Measurements from ENCODE around the gene LMF1.
"Not testable (repeated sequence)": the region's sequence is repeated elsewhere in the genome, so short reads cannot be mapped to it uniquely, and the experiment has no call there.

Gene LMF1

GRCh38 chr16:968620-969019 is 2.2 kb downstream of the LMF1 start:
- DNase-seq, result no peak

DNA sequence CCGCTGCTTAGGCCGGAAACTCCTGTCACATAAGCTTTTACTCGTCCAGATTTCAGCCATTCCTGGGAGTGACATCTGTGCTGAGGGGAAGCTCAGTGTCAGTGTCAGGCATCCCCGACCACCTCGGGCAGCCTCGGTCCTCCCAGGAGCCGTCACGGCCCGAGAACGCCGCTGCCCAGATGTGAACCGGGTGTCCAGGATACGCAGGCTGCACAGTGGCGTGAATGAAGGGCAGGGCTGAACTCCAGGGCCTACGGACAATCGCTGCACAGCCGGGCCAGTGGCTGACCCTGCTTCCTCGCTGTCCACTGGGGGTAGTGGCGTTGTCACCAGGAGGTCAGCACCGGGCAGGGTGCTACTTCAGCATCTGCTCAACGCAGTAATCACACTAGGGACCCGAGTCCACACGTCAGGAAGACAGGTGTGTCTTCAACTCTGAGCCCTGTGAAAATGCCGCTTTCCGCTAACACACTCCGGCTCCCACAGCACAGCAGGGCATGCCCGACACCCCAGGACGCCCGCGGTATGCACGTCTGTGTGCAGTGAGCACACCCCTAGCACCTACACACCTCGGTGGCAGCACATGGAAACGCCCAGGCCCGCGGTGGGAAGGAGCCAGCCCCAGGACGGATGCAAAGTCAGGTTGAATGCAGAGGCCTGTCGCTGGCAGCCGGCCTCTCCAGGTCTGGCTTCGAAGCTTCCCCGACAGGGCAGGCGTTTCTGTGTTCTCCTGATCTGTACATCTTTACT is 3.1 kb downstream of the LMF1 start:
- DNase-seq, result no peak

GRCh38 chr16:967077-967541 is 3.7 kb downstream of the LMF1 start:
- DNase-seq, result no peak

DNA sequence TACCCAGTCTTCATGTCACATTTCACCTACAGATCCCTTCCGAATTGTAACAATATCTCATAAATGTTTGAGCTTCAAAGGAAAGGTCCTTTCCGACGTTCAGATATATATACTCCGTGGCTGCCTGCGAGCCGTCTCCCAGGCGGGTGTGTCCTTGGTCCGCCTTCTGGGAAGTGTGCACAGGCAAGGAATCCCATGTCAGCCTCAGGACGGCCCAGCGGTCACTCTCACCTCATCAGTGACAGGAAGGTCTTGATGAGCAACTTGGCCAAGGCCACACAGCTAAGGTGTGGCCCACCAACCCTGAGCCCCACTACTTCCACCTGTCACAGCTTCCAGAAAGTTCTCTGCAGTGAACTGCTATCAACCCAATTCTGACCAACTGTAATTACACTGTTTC is 4.3 kb downstream of the LMF1 start:
- no peak for DNase-seq

- DNase-seq, result no peak
These were observed 4.7 kb downstream of the LMF1 start for GRCh38 chr16:966035-966434.

DNA sequence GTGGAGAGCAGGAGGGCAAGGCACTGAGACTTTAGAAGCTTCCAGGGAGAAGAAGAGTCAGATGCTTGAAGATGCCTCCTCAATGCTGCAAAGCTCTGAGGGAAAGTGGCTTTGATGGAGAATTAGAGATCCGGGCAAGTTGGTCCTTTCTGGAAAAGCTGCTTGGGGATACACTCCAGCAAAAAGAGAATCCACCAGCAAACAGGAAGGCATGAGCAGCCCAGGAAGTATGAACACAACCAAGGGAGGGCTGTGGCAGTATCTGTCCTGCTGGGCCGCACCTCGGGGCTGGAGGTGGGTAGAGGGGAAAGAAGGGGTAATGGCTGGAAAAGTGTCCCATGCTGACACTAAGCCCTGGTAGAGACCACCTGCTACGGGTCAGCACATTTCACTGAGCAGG is 5.3 kb downstream of the LMF1 start:
- DNase-seq, result no peak

DNA sequence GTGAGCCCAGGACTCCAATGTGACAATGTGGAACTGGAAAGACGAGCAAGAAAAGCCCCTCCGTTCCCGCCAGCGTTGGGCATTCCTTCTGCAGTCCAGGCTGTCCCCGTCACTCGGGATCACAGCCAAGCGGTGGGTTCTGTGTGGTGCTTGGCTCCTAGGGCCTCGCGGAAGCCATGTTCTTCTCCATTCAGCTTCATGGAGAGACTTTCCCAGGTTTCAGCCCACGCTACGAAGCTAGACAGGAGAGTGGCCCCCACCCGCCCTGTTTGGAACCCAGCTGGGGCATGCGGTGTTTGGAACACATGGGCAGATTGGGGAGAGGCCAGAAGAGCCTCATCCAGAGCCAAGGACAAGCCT is 5.8 kb downstream of the LMF1 start:
- no peak for DNase-seq

GRCh38 chr16:964356-965035 is 6.3 kb downstream of the LMF1 start:
- peak; percentile 60 to 80 for DNase-seq

DNA sequence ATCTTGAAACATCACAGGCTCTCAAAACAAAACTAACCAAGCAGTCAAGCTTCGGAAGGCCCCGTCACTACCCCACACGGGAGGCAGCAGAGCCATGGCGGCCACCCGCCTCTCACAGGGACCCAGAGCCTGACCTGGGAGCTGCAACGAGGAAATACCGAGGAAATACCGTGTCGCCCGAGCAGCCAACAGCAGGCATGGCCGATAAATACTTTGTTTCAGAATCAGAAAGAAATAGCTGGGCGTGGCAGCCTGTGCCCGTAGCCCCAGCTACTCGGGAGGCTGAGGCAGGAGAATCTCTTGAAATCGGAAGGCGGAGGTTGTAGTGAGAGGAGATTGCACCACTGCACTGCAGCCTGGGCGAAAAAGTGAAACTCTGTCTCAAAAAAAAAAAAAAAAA is 6.9 kb downstream of the LMF1 start:
- peak in 1 of 2 donors; percentile 10 for DNase-seq

- DNase-seq, result no peak
These were observed 7.6 kb downstream of the LMF1 start for GRCh38 chr16:962901-963814.

DNA sequence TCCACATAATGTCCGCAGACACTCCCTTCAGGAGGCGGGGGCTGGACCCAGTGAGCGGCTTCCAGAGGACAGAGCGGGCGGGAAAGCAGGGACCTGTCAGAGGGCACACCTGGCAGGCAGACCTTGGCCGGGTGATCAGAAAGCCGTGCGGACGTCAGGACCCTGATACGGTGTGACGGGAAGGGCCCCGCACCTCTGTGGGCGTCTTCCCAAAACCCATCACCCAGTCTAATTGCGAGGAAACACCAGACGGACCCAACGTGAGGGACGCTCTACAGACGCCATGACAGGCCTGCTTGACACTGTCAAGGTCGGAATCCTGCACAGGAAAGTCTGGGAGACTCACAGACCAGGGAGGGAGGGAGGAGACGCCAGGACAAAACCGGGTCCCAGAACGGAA is 8.4 kb downstream of the LMF1 start:
- no peak for DNase-seq

DNA sequence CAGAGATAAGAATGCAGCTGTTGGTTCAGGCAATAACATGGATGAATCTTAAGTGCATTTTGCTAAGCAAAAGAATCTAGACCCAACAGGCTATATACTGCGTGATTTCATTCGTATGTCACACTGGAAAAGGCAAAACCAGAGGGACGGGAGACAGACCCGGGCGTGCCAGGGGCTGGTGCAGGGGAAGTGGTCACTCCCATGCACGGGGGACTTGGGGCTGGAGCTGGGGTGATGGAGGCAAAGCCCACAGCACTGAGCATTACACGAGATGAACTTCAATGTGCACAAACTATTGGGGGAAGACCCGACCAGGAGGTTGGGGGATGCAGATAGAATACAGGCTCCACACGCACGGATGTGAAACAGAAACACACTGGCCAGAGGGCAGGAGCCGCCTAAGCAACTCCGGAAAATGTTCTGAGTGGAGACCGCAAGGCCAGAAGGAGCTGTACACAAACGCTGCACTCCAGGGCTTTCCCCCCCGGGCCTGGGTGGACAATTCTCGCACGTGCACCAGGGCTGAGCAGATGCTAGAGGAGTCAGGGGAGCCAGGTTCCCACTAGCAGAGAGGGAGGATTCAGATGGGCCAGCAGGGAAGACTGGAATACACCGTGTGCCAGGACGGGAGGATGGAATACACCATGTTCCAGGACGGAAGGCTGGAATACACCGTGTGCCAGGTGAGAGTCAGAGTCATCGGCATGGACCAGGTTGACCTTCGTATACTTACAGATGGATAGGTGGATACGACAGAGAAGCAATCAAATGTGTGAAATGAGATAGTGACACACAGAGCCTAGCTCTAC is 11.3 kb downstream of the LMF1 start:
- DNase-seq, result no peak

GRCh38 chr16:955766-956165 is 15.0 kb downstream of the LMF1 start:
- not testable (repeated sequence) for DNase-seq

- not testable (repeated sequence) for DNase-seq
These were observed 17.0 kb downstream of the LMF1 start for GRCh38 chr16:953818-954217.

DNA sequence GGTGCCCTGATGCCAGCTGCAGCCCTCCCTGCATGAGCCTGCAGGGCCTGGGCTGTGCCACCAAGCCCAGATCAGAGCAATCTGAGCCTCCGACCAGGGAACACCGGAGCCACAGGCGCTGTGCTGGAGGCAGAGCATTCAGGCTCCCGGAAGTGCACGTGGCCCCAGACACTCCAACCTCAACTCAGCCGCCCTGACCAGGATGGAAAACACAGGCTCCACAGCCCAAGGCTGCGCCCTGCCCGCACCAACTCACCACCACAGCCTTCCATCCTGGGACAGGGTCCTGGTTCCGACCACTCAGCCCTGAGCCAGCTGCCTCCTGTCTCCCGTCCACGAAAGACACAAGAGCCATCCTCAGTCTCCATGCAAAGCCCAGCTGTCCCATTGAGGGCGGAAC is 18.5 kb downstream of the LMF1 start:
- DNase-seq, result no peak

GRCh38 chr16:951660-952301 is 19.0 kb downstream of the LMF1 start:
- DNase-seq, result no peak

DNA sequence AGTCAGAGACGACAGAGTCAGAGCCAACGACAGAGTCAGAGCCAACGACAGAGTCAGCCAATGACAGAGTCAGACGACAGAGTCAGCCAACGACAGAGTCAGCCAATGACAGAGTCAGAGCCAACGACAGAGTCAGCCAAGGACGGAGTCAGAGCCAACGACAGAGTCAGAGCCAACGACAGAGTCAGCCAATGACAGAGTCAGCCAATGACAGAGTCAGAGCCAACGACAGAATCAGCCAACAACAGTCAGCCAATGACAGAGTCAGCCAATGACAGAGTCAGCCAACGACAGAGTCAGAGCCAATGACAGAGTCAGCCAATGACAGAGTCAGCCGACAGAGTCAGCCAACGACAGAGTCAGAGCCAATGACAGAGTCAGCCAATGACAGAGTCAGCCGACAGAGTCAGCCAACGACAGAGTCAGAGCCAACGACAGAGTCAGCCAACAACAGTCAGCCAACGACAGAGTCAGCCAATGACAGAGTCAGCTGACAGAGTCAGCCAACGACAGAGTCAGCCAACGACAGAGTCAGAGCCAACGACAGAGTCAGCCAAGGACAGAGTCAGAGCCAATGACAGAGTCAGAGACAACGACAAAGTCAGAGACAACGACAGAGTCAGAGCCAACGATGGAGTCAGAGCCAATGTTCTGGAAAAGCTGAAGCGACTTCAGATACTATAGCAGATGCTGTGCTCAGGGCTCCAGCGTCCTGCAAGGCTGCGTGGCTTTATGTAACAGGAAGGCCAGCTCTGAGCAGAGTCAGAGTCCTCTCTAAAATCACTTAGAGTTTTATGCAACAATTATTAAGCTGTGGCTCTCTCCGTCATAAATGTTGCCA is 19.8 kb downstream of the LMF1 start:
- not testable (repeated sequence) for DNase-seq

DNA sequence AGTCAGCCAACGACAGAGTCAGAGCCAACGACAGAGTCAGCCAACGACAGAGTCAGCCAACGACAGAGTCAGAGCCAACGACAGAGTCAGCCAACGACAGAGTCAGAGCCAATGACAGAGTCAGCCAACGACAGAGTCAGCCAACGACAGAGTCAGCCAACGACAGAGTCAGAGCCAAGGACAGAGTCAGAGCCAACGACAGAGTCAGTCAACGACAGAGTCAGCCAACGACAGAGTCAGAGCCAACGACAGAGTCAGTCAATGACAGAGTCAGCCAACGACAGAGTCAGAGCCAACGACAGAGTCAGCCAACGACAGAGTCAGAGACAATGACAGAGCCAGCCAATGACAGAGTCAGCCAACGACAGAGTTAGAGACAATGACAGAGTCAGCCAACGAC is 22.0 kb downstream of the LMF1 start:
- DNase-seq, result not testable (repeated sequence)

DNA sequence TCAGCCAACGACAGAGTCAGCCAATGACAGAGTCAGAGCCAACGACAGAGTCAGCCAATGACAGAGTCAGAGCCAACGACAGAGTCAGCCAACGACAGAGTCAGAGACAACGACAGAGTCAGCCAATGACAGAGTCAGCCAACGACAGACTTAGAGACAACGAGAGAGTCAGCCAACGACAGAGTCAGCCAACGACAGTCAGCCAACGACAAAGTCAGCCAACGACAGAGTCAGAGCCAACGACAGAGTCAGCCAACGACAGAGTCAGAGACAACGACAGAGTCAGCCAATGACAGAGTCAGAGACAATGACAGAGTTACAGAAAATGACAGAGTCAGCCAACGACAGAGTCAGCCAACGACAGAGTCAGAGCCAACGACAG is 22.9 kb downstream of the LMF1 start:
- DNase-seq, result not testable (repeated sequence)

DNA sequence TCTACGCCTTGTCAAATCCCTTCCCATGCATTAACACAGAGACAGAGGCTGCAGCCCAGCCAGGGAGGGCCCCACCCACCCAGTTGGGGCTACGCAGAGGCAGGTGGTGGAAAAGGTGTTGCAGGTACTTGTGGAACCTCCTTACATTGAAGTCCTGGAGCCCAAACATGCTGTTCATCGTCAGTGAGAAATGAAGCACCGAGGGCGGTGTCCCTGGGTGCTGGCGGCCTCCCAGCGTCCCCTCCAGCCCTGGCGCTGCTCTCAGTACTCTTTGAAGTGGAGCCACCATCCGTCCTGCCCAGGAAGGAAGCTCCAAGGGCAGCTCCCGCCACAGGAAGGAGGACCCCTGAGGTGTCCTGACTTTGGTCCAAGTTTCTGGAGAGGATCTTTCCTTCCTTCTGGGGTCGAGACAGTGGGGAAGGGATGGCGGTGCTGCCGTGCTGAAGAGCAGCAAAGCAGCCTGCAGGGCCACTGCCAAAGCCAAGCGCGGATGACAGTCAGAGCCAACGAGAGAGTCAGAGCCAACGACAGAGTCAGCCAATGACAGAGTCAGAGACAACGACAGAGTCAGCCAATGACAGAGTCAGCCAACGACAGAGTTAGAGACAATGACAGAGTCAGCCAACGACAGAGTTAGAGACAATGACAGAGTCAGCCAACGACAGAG is 23.4 kb downstream of the LMF1 start:
- DNase-seq, result no peak

DNA sequence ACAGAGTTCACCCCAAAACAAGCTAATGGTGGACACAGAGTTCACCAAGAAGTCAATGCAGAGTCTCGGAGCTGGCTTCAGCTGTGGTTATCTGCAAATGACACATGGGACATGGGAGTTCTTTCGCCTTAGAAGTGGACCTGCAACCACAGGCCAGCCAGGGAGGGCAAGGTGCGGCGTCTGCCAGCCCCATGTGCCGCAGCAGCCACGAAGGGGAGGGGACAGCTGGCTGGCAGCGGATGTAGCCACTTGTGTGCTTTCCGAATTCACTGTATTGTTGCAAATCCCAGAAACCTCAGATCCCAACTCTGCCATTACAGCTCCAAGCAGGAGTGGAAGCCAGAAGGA is 24.8 kb downstream of the LMF1 start:
- DNase-seq, result no peak

Measured in CD4-positive, alpha-beta T cell treated with Interleukin-1 beta for 1 hour (primary cell).